Neuronal stem cell (in vitro differentiated cells): ENCODE data around the gene EWSR1.
A peak's percentile ranks its signal among the peaks of the same experiment; 100 is the strongest.

Source experiments
- DNase-seq: peaks from one replicate; pipeline ENCODE4 v3.0.0-alpha.2; 2013; ENCODE audit warnings: low spot score
- H2AFZ ChIP-seq: one replicate; pipeline ENCODE4 v1.6.1; 2013; ENCODE audit warnings: mild to moderate bottlenecking, low read length, inconsistent platforms
- H2AK5ac ChIP-seq: 2 replicates; pipeline ENCODE4 v1.6.1; 2013; ENCODE audit warnings: low read depth, mild to moderate bottlenecking, inconsistent platforms, low read length, moderate library complexity, mixed read lengths
- H2BK120ac ChIP-seq: 2 replicates; pipeline ENCODE4 v1.6.1; 2013; ENCODE audit warnings: low read depth, mild to moderate bottlenecking, inconsistent platforms, low read length, moderate library complexity, mixed read lengths
- H2BK12ac ChIP-seq: one replicate; pipeline ENCODE4 v1.6.1; 2013; ENCODE audit warnings: low read length, inconsistent platforms
- H2BK15ac ChIP-seq: 2 replicates; pipeline ENCODE4 v1.6.1; 2013; ENCODE audit warnings: mild to moderate bottlenecking, low read length, inconsistent platforms, mixed read lengths
- H2BK5ac ChIP-seq: one replicate; pipeline ENCODE4 v1.6.1; 2013; ENCODE audit warnings: inconsistent platforms, mild to moderate bottlenecking, low read length, moderate library complexity
- H3K14ac ChIP-seq: one replicate; pipeline ENCODE4 v1.6.1; 2013; ENCODE audit warnings: low read length, inconsistent platforms
- H3K18ac ChIP-seq: 2 replicates; pipeline ENCODE4 v1.6.1; 2013; ENCODE audit warnings: low read length, inconsistent platforms
- H3K23ac ChIP-seq: 2 replicates; pipeline ENCODE4 v1.6.1; 2013; ENCODE audit warnings: low read depth, mild to moderate bottlenecking, mixed read lengths, low read length, inconsistent platforms; ENCODE audit not compliant: poor library complexity
- H3K27ac ChIP-seq: replicated peaks from 3 replicates; pipeline ENCODE4 v1.5.1; 2013; ENCODE audit warnings: low read length, inconsistent platforms
- H3K27me3 ChIP-seq, 3 experiments: 2 replicates each; pipeline ENCODE4 v1.6.1; 2013; ENCODE audit warnings: low read length in 3 of 3, mild to moderate bottlenecking in 2 of 3, inconsistent platforms in 1 of 3, low read depth in 1 of 3, mixed read lengths in 1 of 3, moderate library complexity in 1 of 3; ENCODE audit not compliant: control insufficient read depth in 3 of 3, insufficient read depth in 3 of 3
- H3K36me3 ChIP-seq, 2 donors: replicated peaks in 1 of 2; 2 replicates each; pipeline ENCODE4 v1.6.1; 2013; ENCODE audit warnings: low read length in 2 of 2; ENCODE audit not compliant: control insufficient read depth in 2 of 2, insufficient read depth in 2 of 2
- H3K4ac ChIP-seq: 2 replicates; pipeline ENCODE4 v1.6.1; 2013; ENCODE audit warnings: inconsistent platforms, mild to moderate bottlenecking, low read length, moderate library complexity
- H3K4me1 ChIP-seq, 2 donors: 1 replicate in 1 of 2; 2 replicates in 1 of 2; pipeline ENCODE4 v1.6.1; 2013; ENCODE audit warnings: low read length in 2 of 2, low read depth in 1 of 2; ENCODE audit not compliant: control insufficient read depth in 2 of 2, insufficient read depth in 1 of 2
- H3K4me2 ChIP-seq: one replicate; pipeline ENCODE4 v1.6.1; 2013; ENCODE audit warnings: mild to moderate bottlenecking, low read length, inconsistent platforms; ENCODE audit not compliant: insufficient read depth, poor library complexity, severe bottlenecking
- H3K4me3 ChIP-seq, 2 donors: 2 replicates each; pipeline ENCODE4 v1.5.1; 2013; ENCODE audit warnings: low read length in 2 of 2, mild to moderate bottlenecking in 2 of 2, inconsistent platforms in 1 of 2, moderate library complexity in 1 of 2
- H3K79me1 ChIP-seq: one replicate; pipeline ENCODE4 v1.6.1; 2013; ENCODE audit warnings: low read depth, mild to moderate bottlenecking, inconsistent platforms, low read length, moderate library complexity
- H3K9ac ChIP-seq: one replicate; pipeline ENCODE4 v1.6.1; 2013; ENCODE audit warnings: mild to moderate bottlenecking, low read depth, low read length, inconsistent platforms; ENCODE audit not compliant: poor library complexity
- H3K9me3 ChIP-seq, 2 donors: replicated peaks in 1 of 2; 2 replicates each; pipeline versions ENCODE3 to v1.6.1; 2013; ENCODE audit warnings: low read length in 2 of 2, mild to moderate bottlenecking in 2 of 2, inconsistent platforms in 1 of 2, low read depth in 1 of 2, mixed read lengths in 1 of 2, moderate library complexity in 1 of 2; ENCODE audit not compliant: control insufficient read depth in 2 of 2, insufficient read depth in 1 of 2
- H4K8ac ChIP-seq: one replicate; pipeline ENCODE4 v1.6.1; 2013; ENCODE audit warnings: low read depth, mild to moderate bottlenecking, inconsistent platforms, low read length, moderate library complexity
- H4K91ac ChIP-seq: one replicate; pipeline ENCODE4 v1.6.1; 2013; ENCODE audit warnings: low read length, low read depth, mild to moderate bottlenecking, inconsistent platforms; ENCODE audit not compliant: poor library complexity
- WGBS, 2 donors: extraction: QIAGEN DNeasy Blood & Tissue Kit; methylation state at CpG; one replicate each; pipeline ENCODE4 v1.1.7; 2013; ENCODE audit warnings: missing lambda C conversion rate in 2 of 2, mixed read lengths in 1 of 2; ENCODE audit not compliant: insufficient read length in 2 of 2, insufficient replicate concordance in 1 of 2; ENCODE audit errors: extremely low coverage in 2 of 2; 5-methylcytosine and 5-hydroxymethylcytosine counted together

EWSR1 gene

GRCh38 chr22:29314537-29315285 lies 46.6 kb downstream of the EWSR1 start:
- no peak overlapping the region for H2BK5ac ChIP-seq
- H3K23ac ChIP-seq = peak overlapping the region; percentile 92
- H3K27me3 ChIP-seq = peaks cover 32 to 42% (median 41%) of the 10 kb centered on the region in 3 experiments
- peak overlapping the region; percentile 50 for H2AK5ac ChIP-seq
- H3K18ac ChIP-seq = peak overlapping the region; percentile 90
- peak overlapping the region; percentile 1 for H2BK15ac ChIP-seq
- H3K4me1 ChIP-seq = peaks cover 13 to 20% of the 10 kb centered on the region in 2 donors
- no peak overlapping the region for H2BK120ac ChIP-seq
- no peak overlapping the region for H3K4ac ChIP-seq
- peak overlapping the region; percentile 92 for H3K9ac ChIP-seq
- no peak for DNase-seq
- no peak overlapping the region for H4K8ac ChIP-seq
- H3K4me2 ChIP-seq = peak overlapping the region; percentile 99
- no peaks in the 10 kb centered on the region for H3K79me1 ChIP-seq
- peaks cover 0 to 9% of the 10 kb centered on the region in 2 donors for H3K9me3 ChIP-seq
- peak overlapping the region; percentile 83 for H3K14ac ChIP-seq
- H2BK12ac ChIP-seq = peak overlapping the region; percentile 95
- H4K91ac ChIP-seq = peak overlapping the region; percentile 23
- H3K36me3 ChIP-seq = no peaks in the 10 kb centered on the region
- H2AFZ ChIP-seq = peak overlapping the region; percentile 94
- H3K27ac ChIP-seq = no peak overlapping the region
- no CpG with 5 or more reads among the region's 69 CpGs for WGBS, 2 donors
- H3K4me3 ChIP-seq = peak overlapping the region; percentile 44 to 82

- Histone ChIP-seq H2AFZ (peak within 1 kb of the TSS; percentile 94), H3K23ac (peak within 1 kb of the TSS; percentile 92), H3K4ac (no peak within 1 kb of the TSS), H3K27ac (no peak within 1 kb of the TSS), H2BK12ac (peak within 1 kb of the TSS; percentile 95), H2AK5ac (peak within 1 kb of the TSS; percentile 89), H2BK15ac (peak within 1 kb of the TSS; percentile 1), H3K4me1 (peaks cover 12 to 16% of the 10 kb centered on the region in 2 donors), H3K18ac (peak within 1 kb of the TSS; percentile 90), H4K8ac (peak within 1 kb of the TSS; percentile 43), H2BK120ac (peak within 1 kb of the TSS; percentile 78), H3K4me3 (peak within 1 kb of the TSS; percentile 44 to 82), H3K4me2 (peak within 1 kb of the TSS; percentile 99), H3K36me3 (no peaks in the 10 kb centered on the region), H4K91ac (peak within 1 kb of the TSS; percentile 23), H3K27me3 (peaks cover 32 to 42% (median 41%) of the 10 kb centered on the region in 3 experiments), H2BK5ac (no peak within 1 kb of the TSS), H3K9ac (peak within 1 kb of the TSS; percentile 92), H3K9me3 (peaks cover 0 to 9% of the 10 kb centered on the region in 2 donors), H3K14ac (peak within 1 kb of the TSS; percentile 83), H3K79me1 (no peaks in the 10 kb centered on the region)
- no CpG with 5 or more reads among the region's 103 CpGs for WGBS, 2 donors
- DNase-seq = no peak
These were observed 47.4 kb downstream of the EWSR1 start, which contains the start of gene RASL10A for GRCh38 chr22:29315286-29316140. Gene RASL10A (minus strand): TSS chr22:29315697. CDS start chr22:29315246, 451 bp downstream.

DNA sequence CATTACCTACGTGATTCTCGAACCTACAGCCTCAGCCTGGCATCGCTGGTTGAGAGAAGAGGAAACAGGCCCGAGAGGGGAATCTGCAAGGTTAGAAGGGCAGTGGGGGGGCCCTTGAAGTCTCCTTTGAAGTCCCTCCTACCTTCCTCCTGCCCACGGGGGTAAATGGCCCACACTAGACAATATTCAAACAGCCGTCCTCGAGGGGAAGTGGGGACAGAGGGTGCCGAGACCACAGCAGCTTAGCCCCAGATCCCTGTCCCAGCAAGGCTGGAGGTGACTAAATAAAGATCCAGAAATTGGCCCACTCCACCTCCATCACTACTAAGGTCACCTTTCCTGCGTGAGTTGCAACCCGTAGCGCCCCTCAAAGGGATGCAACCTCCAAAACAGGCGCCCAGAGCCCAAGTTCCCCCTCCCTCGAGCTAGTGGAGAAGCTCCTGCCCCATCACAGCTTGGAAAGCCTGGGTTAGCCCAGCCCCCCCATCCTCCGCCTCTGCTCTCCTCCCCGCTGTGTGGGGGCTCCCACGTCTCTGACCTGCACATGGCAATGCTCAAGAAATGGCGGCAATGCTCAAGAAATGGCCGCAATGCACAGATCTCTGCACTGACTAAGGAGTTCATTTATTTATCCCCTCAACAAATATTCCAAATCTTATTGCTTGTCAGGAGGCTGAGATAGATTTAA lies 48.2 kb downstream of the EWSR1 start:
- peaks cover 5 to 9% of the 10 kb centered on the region in 2 donors for H3K4me1 ChIP-seq
- peak overlapping the region; percentile 94 for H2AFZ ChIP-seq
- H2BK12ac ChIP-seq = no peak overlapping the region
- peak overlapping the region; percentile 89 for H2AK5ac ChIP-seq
- H3K14ac ChIP-seq = no peak overlapping the region
- H3K23ac ChIP-seq = peak overlapping the region; percentile 80
- H2BK5ac ChIP-seq = no peak overlapping the region
- no peaks in the 10 kb centered on the region for H3K79me1 ChIP-seq
- H3K27ac ChIP-seq = no peak overlapping the region
- no CpG with 5 or more reads among the region's 18 CpGs for WGBS, 2 donors
- no peak overlapping the region for H4K91ac ChIP-seq
- H3K9me3 ChIP-seq = peaks cover 0 to 9% of the 10 kb centered on the region in 2 donors
- H3K27me3 ChIP-seq = peaks cover 32 to 42% (median 41%) of the 10 kb centered on the region in 3 experiments
- H4K8ac ChIP-seq = peak overlapping the region; percentile 43
- H3K4me2 ChIP-seq = no peak overlapping the region
- H3K4ac ChIP-seq = no peak overlapping the region
- no peaks in the 10 kb centered on the region for H3K36me3 ChIP-seq
- H3K4me3 ChIP-seq = no peak overlapping the region
- peak overlapping the region; percentile 57 for H3K18ac ChIP-seq
- no peak overlapping the region for H2BK120ac ChIP-seq
- DNase-seq = no peak
- no peak overlapping the region for H3K9ac ChIP-seq
- no peak overlapping the region for H2BK15ac ChIP-seq
